Ectodermal cell (in vitro differentiated cells): ENCODE measurements around the gene ZCCHC14.

Experiments used
- H3K27ac ChIP-seq: 2 replicates; pipeline ENCODE4 v1.7.0; 2013; ENCODE audit warnings: mild to moderate bottlenecking, low read depth, low read length; ENCODE audit not compliant: insufficient read depth, poor library complexity, severe bottlenecking
- H3K27me3 ChIP-seq: 2 replicates; pipeline ENCODE4 v1.7.0; 2013; ENCODE audit warnings: mild to moderate bottlenecking, low read length; ENCODE audit not compliant: insufficient read depth, control insufficient read depth, poor library complexity, severe bottlenecking
- H3K36me3 ChIP-seq: one replicate; pipeline ENCODE4 v1.7.0; 2013; ENCODE audit warnings: low read length; ENCODE audit not compliant: control insufficient read depth, insufficient read depth
- H3K4me1 ChIP-seq: one replicate; pipeline ENCODE4 v1.7.0; 2013; ENCODE audit warnings: low read length; ENCODE audit not compliant: control insufficient read depth, insufficient read depth
- H3K4me3 ChIP-seq: 2 replicates; pipeline ENCODE4 v1.7.0; 2013; ENCODE audit warnings: low read depth, low read length, control low read depth; ENCODE audit not compliant: insufficient read depth
- H3K9me3 ChIP-seq: 2 replicates; pipeline ENCODE4 v1.7.0; 2013; ENCODE audit warnings: mild to moderate bottlenecking, low read length, moderate library complexity; ENCODE audit not compliant: control insufficient read depth
- WGBS, 2 experiments: methylation state at CpG; one replicate each; pipeline ENCODE4 v1.1.7; 2013; ENCODE audit warnings: missing lambda C conversion rate in 2 of 2; 5-methylcytosine and 5-hydroxymethylcytosine counted together

The ZCCHC14 gene

GRCh38 chr16:87443016-87443415 is 49.8 kb downstream of the ZCCHC14 start:
- no peak overlapping the region for H3K27ac ChIP-seq
- H3K9me3 ChIP-seq: peaks cover 3% of the 10 kb centered on the region
- 92 to 96% methylated on average over 8 of the region's 8 CpGs for WGBS, 2 experiments
- peaks cover 19% of the 10 kb centered on the region for H3K36me3 ChIP-seq
- no peaks in the 10 kb centered on the region for H3K4me1 ChIP-seq
- H3K4me3 ChIP-seq: no peak overlapping the region
- no peaks in the 10 kb centered on the region for H3K27me3 ChIP-seq

GRCh38 chr16:87442581-87442966 is 50.2 kb downstream of the ZCCHC14 start:
- Histone ChIP-seq H3K27me3 (no peaks in the 10 kb centered on the region), H3K36me3 (peaks cover 19% of the 10 kb centered on the region), H3K4me1 (no peaks in the 10 kb centered on the region), H3K27ac (no peak overlapping the region), H3K4me3 (no peak overlapping the region), H3K9me3 (peaks cover 3% of the 10 kb centered on the region)
- 91% methylated on average over 4 of the region's 4 CpGs for WGBS, 2 experiments

GRCh38 chr16:87441886-87442580 is 50.8 kb downstream of the ZCCHC14 start:
- Histone ChIP-seq H3K9me3 (peaks cover 3% of the 10 kb centered on the region), H3K27me3 (no peaks in the 10 kb centered on the region), H3K27ac (no peak overlapping the region), H3K36me3 (peaks cover 15% of the 10 kb centered on the region), H3K4me3 (no peak overlapping the region), H3K4me1 (no peaks in the 10 kb centered on the region)
- 95% methylated on average over 12 of the region's 12 CpGs for WGBS, 2 experiments

- Histone ChIP-seq H3K9me3 (peaks cover 3% of the 10 kb centered on the region), H3K36me3 (peaks cover 6% of the 10 kb centered on the region), H3K27me3 (no peaks in the 10 kb centered on the region), H3K4me1 (no peaks in the 10 kb centered on the region), H3K4me3 (no peak overlapping the region), H3K27ac (no peak overlapping the region)
- WGBS, 2 experiments: 91 to 97% methylated on average over 10 of the region's 10 CpGs
These were observed 52.9 kb downstream of the ZCCHC14 start for GRCh38 chr16:87439926-87440325.

GRCh38 chr16:87438611-87438985 is 54.2 kb downstream of the ZCCHC14 start:
- H3K27ac ChIP-seq: no peak overlapping the region
- no peak overlapping the region for H3K4me3 ChIP-seq
- H3K36me3 ChIP-seq: no peaks in the 10 kb centered on the region
- whole genome bisulfite sequencing, 2 experiments: 83 to 84% methylated on average over 8 to 9 of the region's 9 CpGs
- no peaks in the 10 kb centered on the region for H3K9me3 ChIP-seq
- H3K4me1 ChIP-seq: no peaks in the 10 kb centered on the region
- H3K27me3 ChIP-seq: no peaks in the 10 kb centered on the region

GRCh38 chr16:87437911-87438610 is 54.8 kb downstream of the ZCCHC14 start:
- Histone ChIP-seq H3K9me3 (no peaks in the 10 kb centered on the region), H3K27me3 (no peaks in the 10 kb centered on the region), H3K4me1 (no peaks in the 10 kb centered on the region), H3K4me3 (no peak overlapping the region), H3K27ac (no peak overlapping the region), H3K36me3 (no peaks in the 10 kb centered on the region)
- WGBS, 2 experiments: 96% methylated on average over 17 of the region's 17 CpGs

GRCh38 chr16:87437327-87437726 is 55.5 kb downstream of the ZCCHC14 start:
- Histone ChIP-seq H3K27ac (no peak overlapping the region), H3K9me3 (no peaks in the 10 kb centered on the region), H3K36me3 (no peaks in the 10 kb centered on the region), H3K27me3 (no peaks in the 10 kb centered on the region), H3K4me1 (no peaks in the 10 kb centered on the region), H3K4me3 (no peak overlapping the region)
- WGBS, 2 experiments: 95 to 97% methylated on average over 14 of the region's 14 CpGs

GRCh38 chr16:87436225-87437172 is 56.3 kb downstream of the ZCCHC14 start:
- H3K4me1 ChIP-seq: no peaks in the 10 kb centered on the region
- 83% methylated on average over 29 of the region's 29 CpGs for WGBS, 2 experiments
- no peak overlapping the region for H3K27ac ChIP-seq
- H3K9me3 ChIP-seq: no peaks in the 10 kb centered on the region
- no peaks in the 10 kb centered on the region for H3K36me3 ChIP-seq
- no peaks in the 10 kb centered on the region for H3K27me3 ChIP-seq
- no peak overlapping the region for H3K4me3 ChIP-seq

- Histone ChIP-seq H3K4me1 (no peaks in the 10 kb centered on the region), H3K27me3 (no peaks in the 10 kb centered on the region), H3K27ac (no peak overlapping the region), H3K4me3 (no peak overlapping the region), H3K36me3 (no peaks in the 10 kb centered on the region), H3K9me3 (no peaks in the 10 kb centered on the region)
- WGBS, 2 experiments: 95 to 97% methylated on average over 23 of the region's 23 CpGs
These were observed 57.2 kb downstream of the ZCCHC14 start for GRCh38 chr16:87435372-87436224.
